SK-N-SH (cell line): Measurements from ENCODE around the gene CCDC197.

ENCODE experiments used
- EP300 ChIP-seq, 2 experiments: IDR thresholded peaks; 2 replicates each; pipeline versions ENCODE4 v1.4.0 to v1.6.1; 2012; ENCODE audit warnings: borderline replicate concordance in 1 of 2, low read depth in 1 of 2, low read length in 1 of 2
- EZH2phosphoT487 ChIP-seq: fragments of 200-600 bp; sonication (generic); IDR thresholded peaks from 2 replicates; pipeline ENCODE4 v1.6.1; 2017; ENCODE audit warnings: low read depth, mixed run types, mild to moderate bottlenecking, antibody characterized with exemption, moderate library complexity, borderline replicate concordance
- FOSL2 ChIP-seq: IDR thresholded peaks from 2 replicates; pipeline ENCODE4 v1.4.0; 2012; ENCODE audit warnings: low read depth, mild to moderate bottlenecking, moderate library complexity, borderline replicate concordance
- FOXJ3 ChIP-seq: sonication (generic); formaldehyde crosslinking; IDR thresholded peaks from 2 replicates; pipeline ENCODE4 v1.5.1; 2020; ENCODE audit warnings: mild to moderate bottlenecking, missing genetic modification reagents
- JUND ChIP-seq: IDR thresholded peaks from 2 replicates; pipeline ENCODE4 v1.4.0; 2012
- POLR2AphosphoS5 ChIP-seq: IDR thresholded peaks from 2 replicates; pipeline ENCODE4 v1.6.1; 2012; ENCODE audit warnings: low read depth, low read length
- RAD21 ChIP-seq: IDR thresholded peaks from 2 replicates; pipeline ENCODE4 v1.6.1; 2012; ENCODE audit warnings: mild to moderate bottlenecking, low read length
- RFX5 ChIP-seq: IDR thresholded peaks from 2 replicates; pipeline ENCODE4 v1.6.1; 2012; ENCODE audit warnings: mild to moderate bottlenecking, improper control_type of control experiment, low read length
- RXRA ChIP-seq: IDR thresholded peaks from 2 replicates; pipeline ENCODE4 v1.4.0; 2012; ENCODE audit warnings: low read depth, mild to moderate bottlenecking, borderline replicate concordance
- SIN3A ChIP-seq: IDR thresholded peaks from 2 replicates; pipeline ENCODE4 v1.6.1; 2012; ENCODE audit warnings: low read depth, mild to moderate bottlenecking, low read length, moderate library complexity, borderline replicate concordance
- YY1 ChIP-seq: IDR thresholded peaks from 2 replicates; pipeline ENCODE4 v1.4.0; 2012; ENCODE audit warnings: low read depth, mild to moderate bottlenecking
- TF ChIP-seq, protein P1 (sequence below): IDR thresholded peaks from 2 replicates; pipeline ENCODE4 v1.6.1; 2012; ENCODE audit warnings: mild to moderate bottlenecking, low read depth, low read length, moderate library complexity
- TF ChIP-seq, protein P2 (sequence below): fragments of 200-600 bp; sonication (generic); IDR thresholded peaks from 2 replicates; pipeline ENCODE4 v1.6.1; 2017; ENCODE audit warnings: antibody characterized with exemption, mild to moderate bottlenecking, moderate library complexity
- TF ChIP-seq, protein P3 (sequence below): IDR thresholded peaks from 2 replicates; pipeline ENCODE4 v1.4.0; 2012; ENCODE audit warnings: low read depth

DNA sequence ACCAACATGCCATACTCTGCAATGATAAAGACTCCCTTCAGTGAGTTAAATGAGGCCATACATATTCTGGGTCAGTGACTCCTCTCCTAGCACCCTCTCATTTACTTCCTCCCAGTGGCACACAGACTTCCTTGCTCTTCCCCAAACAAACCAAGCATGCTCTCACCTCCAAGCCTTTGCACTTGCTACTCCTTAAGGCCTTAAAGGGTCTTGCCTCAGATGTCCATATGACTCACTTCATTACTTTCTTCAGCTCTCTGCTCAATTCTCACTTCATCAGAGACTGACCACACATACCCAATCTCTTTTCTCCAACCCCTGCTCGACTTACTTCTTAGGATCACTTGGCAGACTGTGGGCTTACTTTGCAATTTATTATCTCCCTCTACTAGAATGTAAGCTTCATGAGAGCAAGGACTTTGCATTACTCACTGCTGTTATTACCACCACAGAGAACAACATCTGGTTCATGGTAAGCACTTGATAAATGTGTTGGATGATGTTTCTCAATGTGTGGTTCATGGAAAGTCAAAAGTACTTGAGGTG, 61.1 kb downstream of the CCDC197 start:
- TF ChIP-seq YY1, result no peak
- TF ChIP-seq, protein P1, sequence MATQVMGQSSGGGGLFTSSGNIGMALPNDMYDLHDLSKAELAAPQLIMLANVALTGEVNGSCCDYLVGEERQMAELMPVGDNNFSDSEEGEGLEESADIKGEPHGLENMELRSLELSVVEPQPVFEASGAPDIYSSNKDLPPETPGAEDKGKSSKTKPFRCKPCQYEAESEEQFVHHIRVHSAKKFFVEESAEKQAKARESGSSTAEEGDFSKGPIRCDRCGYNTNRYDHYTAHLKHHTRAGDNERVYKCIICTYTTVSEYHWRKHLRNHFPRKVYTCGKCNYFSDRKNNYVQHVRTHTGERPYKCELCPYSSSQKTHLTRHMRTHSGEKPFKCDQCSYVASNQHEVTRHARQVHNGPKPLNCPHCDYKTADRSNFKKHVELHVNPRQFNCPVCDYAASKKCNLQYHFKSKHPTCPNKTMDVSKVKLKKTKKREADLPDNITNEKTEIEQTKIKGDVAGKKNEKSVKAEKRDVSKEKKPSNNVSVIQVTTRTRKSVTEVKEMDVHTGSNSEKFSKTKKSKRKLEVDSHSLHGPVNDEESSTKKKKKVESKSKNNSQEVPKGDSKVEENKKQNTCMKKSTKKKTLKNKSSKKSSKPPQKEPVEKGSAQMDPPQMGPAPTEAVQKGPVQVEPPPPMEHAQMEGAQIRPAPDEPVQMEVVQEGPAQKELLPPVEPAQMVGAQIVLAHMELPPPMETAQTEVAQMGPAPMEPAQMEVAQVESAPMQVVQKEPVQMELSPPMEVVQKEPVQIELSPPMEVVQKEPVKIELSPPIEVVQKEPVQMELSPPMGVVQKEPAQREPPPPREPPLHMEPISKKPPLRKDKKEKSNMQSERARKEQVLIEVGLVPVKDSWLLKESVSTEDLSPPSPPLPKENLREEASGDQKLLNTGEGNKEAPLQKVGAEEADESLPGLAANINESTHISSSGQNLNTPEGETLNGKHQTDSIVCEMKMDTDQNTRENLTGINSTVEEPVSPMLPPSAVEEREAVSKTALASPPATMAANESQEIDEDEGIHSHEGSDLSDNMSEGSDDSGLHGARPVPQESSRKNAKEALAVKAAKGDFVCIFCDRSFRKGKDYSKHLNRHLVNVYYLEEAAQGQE, result no peak
- no peak for TF ChIP-seq RFX5
- TF ChIP-seq, protein P2, sequence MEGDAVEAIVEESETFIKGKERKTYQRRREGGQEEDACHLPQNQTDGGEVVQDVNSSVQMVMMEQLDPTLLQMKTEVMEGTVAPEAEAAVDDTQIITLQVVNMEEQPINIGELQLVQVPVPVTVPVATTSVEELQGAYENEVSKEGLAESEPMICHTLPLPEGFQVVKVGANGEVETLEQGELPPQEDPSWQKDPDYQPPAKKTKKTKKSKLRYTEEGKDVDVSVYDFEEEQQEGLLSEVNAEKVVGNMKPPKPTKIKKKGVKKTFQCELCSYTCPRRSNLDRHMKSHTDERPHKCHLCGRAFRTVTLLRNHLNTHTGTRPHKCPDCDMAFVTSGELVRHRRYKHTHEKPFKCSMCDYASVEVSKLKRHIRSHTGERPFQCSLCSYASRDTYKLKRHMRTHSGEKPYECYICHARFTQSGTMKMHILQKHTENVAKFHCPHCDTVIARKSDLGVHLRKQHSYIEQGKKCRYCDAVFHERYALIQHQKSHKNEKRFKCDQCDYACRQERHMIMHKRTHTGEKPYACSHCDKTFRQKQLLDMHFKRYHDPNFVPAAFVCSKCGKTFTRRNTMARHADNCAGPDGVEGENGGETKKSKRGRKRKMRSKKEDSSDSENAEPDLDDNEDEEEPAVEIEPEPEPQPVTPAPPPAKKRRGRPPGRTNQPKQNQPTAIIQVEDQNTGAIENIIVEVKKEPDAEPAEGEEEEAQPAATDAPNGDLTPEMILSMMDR, result no peak
- no peak for TF ChIP-seq RAD21
- no peak for TF ChIP-seq SIN3A
- TF ChIP-seq JUND, result no peak
- TF ChIP-seq FOSL2, result no peak
- no peak for TF ChIP-seq RXRA
- no peak for TF ChIP-seq EP300 (IDR thresholded peaks at IDR 0.05; ENCODE audit: borderline replicate concordance in 1 of 2, low read depth in 1 of 2, low read length in 1 of 2)
- TF ChIP-seq FOXJ3 (CRISPR knock-in tag), result no peak
- no peak for TF ChIP-seq POLR2AphosphoS5
- TF ChIP-seq, protein P3, sequence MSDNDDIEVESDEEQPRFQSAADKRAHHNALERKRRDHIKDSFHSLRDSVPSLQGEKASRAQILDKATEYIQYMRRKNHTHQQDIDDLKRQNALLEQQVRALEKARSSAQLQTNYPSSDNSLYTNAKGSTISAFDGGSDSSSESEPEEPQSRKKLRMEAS, result no peak
- TF ChIP-seq EZH2phosphoT487, result no peak
